ENCODE data around the gene IL1RN. TPM values are rescaled to one million over a fixed set of nuclear protein-coding genes. Genes with fewer than 3 reads are reported as not detected.

IL1RN gene, protein sequence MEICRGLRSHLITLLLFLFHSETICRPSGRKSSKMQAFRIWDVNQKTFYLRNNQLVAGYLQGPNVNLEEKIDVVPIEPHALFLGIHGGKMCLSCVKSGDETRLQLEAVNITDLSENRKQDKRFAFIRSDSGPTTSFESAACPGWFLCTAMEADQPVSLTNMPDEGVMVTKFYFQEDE
- 1 to 10 TPM in 2 of 4 donors, under 1 TPM in 1, not detected in 1; 0.67 to 1.3 (median 1.3) TPM for total RNA-seq

DNA sequence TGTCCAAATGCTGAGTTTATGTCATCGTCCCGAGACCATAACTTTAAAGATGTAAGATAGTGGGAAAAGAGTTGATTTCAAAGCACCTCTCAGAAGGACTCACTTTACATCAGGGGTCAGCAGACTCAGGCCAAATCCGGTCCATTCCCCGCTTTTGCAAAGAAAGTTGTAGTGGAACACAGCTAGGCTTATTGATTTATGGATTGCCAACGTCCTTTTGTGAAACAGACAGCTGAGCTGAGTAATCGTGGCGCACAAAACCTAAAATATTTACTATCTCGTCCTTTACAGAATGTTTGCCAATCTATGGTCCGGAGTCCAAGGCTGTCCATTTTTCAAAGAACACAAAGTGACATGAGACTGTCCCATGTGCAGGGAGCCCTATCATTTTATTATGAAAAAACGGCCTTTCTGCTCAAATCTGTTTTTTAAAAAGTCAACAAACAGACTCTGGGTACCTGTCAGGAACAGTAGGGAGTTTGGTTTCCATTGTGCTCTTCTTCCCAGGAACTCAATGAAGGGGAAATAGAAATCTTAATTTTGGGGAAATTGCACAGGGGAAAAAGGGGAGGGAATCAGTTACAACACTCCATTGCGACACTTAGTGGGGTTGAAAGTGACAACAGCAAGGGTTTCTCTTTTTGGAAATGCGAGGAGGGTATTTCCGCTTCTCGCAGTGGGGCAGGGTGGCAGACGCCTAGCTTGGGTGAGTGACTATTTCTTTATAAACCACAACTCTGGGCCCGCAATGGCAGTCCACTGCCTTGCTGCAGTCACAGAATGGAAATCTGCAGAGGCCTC lies at the start of gene IL1RN:
TSS of gene IL1RN (plus strand) at position 754 of the 801 bp plus-strand sequence. CDS start at position 781, 27 bp downstream.
- Histone ChIP-seq H3K36me3 (no peaks in the 10 kb centered on the region), H3K4me3 (replicated peaks in 1 of 3) (no peak within 1 kb of the TSS), H3K27ac (no peak within 1 kb of the TSS), H3K9me3 (no peaks in the 10 kb centered on the region), H3K4me1 (no peaks in the 10 kb centered on the region), H3K27me3 (no peaks in the 10 kb centered on the region)
- WGBS, 2 donors, result 88 to 92% methylated on average over 16 of the region's 16 CpGs
- TF ChIP-seq, protein P1, sequence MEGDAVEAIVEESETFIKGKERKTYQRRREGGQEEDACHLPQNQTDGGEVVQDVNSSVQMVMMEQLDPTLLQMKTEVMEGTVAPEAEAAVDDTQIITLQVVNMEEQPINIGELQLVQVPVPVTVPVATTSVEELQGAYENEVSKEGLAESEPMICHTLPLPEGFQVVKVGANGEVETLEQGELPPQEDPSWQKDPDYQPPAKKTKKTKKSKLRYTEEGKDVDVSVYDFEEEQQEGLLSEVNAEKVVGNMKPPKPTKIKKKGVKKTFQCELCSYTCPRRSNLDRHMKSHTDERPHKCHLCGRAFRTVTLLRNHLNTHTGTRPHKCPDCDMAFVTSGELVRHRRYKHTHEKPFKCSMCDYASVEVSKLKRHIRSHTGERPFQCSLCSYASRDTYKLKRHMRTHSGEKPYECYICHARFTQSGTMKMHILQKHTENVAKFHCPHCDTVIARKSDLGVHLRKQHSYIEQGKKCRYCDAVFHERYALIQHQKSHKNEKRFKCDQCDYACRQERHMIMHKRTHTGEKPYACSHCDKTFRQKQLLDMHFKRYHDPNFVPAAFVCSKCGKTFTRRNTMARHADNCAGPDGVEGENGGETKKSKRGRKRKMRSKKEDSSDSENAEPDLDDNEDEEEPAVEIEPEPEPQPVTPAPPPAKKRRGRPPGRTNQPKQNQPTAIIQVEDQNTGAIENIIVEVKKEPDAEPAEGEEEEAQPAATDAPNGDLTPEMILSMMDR (IDR thresholded peaks at IDR 0.05), result no peak
- no peak for TF ChIP-seq POLR2A (IDR thresholded peaks at IDR 0.05)
- intact Hi-C loops (cut with DNase I), result no loop called here
- DNase-seq, result no peak

DNA sequence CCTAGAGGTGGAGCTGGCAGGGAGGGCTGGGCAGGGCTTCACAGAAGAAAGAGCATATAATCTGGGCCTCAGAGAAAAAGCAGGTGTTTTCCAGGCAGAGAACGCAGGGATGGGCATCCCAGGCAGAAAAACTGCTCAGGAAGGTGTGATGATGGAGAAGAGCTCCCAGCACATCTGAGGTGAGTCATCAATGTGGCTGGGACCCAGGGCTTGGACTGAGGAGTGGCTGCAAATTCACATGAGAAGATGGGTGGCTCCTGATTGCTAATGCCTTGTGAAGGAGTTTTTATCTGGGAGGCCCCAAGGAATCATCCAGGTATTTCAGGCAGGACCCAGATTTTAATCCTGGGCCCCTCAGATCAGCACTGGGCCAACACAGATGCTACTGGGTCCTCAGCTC lies 49.5 kb upstream of the IL1RN start:
- WGBS, 2 donors, result 55 to 73% methylated on average over 1 of the region's 1 CpG
- peaks cover 16 to 22% of the 10 kb centered on the region in 2 donors for H3K4me1 ChIP-seq
- TF ChIP-seq POLR2A (IDR thresholded peaks at IDR 0.05), result no peak
- TF ChIP-seq, protein P1 (IDR thresholded peaks at IDR 0.05), result no peak
- DNase-seq, result peak; percentile 7 to 55
- H3K36me3 ChIP-seq, result no peaks in the 10 kb centered on the region
- peak overlapping the region; percentile 73 to 74 (median 73) for H3K27ac ChIP-seq
- intact Hi-C loops (cut with DNase I), result loop anchor here (5.0 kb wide), 1 partner anchor 44 kb away; no protein-coding TSS in a partner anchor
- H3K9me3 ChIP-seq, result no peaks in the 10 kb centered on the region
- H3K4me3 ChIP-seq (replicated peaks in 1 of 3), result no peak overlapping the region
- H3K27me3 ChIP-seq, result no peaks in the 10 kb centered on the region

DNA sequence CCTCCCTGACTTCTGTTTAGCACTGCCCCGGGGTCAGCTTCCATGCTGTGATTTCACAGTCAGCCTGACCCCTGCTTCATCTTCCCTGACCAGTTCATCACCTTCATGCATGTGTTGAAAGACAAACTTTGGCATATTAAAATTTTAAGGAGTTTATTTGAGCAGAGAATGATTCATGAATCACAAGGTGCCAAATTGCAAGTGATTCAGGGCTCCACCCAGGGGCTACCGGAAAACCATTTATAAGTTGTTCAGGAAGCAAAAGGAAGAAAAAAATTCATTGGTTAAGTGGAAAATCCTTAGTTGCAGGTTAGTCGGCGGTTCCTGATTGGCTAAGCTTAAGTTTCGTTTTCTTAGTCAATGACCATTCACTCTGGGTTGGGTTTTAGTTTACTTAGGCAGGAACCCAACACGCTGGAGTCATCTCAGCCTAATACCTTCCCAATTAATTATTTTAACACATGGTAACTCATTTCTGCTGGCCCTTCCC lies 49.0 kb upstream of the IL1RN start:
- Histone ChIP-seq H3K9me3 (no peaks in the 10 kb centered on the region), H3K4me3 (replicated peaks in 1 of 3) (no peak overlapping the region), H3K36me3 (no peaks in the 10 kb centered on the region), H3K27ac (peak overlapping the region; percentile 73 to 74 (median 73)), H3K27me3 (no peaks in the 10 kb centered on the region), H3K4me1 (peaks cover 16 to 22% of the 10 kb centered on the region in 2 donors)
- WGBS, 2 donors, result 14 to 34% methylated on average over 6 of the region's 6 CpGs
- TF ChIP-seq POLR2A (IDR thresholded peaks at IDR 0.05), result no peak
- TF ChIP-seq, protein P1 (IDR thresholded peaks at IDR 0.05), result no peak
- intact Hi-C loops (cut with DNase I), result loop anchor here (5.0 kb wide), 1 partner anchor 44 kb away; no protein-coding TSS in a partner anchor
- peak; percentile 51 to 71 for DNase-seq

DNA sequence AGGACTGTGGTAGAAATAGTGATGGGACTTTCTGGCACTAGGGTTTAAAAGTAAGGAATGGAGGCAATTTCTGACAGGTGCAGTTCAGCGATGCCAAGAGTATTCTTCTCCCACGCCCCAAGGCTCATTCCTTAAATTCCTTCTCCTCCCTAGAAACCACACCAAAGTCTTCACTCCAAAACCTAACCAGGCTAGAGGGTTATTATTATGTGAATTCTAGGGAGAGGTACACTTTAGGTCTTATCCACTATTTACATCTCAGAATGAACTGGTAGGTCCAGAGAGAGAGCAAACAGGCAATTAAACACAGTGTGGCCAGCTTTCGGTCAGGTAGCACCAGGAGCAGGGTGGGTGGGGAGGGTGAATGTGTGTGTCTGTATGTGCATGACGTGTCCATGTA lies 48.3 kb upstream of the IL1RN start:
- Histone ChIP-seq H3K4me3 (replicated peaks in 1 of 3) (no peak overlapping the region), H3K27me3 (no peaks in the 10 kb centered on the region), H3K36me3 (no peaks in the 10 kb centered on the region), H3K4me1 (peaks cover 16 to 22% of the 10 kb centered on the region in 2 donors), H3K9me3 (no peaks in the 10 kb centered on the region), H3K27ac (peak overlapping the region; percentile 38 to 73 (median 73))
- WGBS, 2 donors, result 64 to 80% methylated on average over 4 of the region's 4 CpGs
- DNase-seq, result no peak
- intact Hi-C loops (cut with DNase I), result loop anchor here (5.0 kb wide), 1 partner anchor 43 kb away; no protein-coding TSS in a partner anchor
- TF ChIP-seq, protein P1 (IDR thresholded peaks at IDR 0.05), result no peak
- no peak for TF ChIP-seq POLR2A (IDR thresholded peaks at IDR 0.05)

All from thyroid gland (tissue), 4 donors.